Measurements from ENCODE around the gene THOC1.

DNA sequence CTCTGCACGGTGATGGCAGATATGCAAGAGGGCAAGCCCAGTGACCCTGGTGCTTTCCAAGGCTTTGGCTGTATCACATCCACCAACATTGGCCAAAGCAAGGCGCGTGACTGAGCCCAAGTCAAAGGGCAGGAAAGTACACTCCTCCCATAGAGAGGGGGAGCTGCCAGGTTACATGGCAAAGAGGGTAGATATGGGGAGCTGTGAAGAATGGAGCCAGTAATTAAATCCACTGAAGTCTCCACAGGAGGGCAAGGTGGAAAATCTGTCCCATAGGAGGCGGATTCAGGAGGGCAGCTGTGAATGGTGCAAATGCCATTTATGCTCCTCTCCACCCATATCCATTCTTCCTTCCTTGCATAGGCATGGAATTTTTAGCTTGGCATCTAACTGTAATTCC is 44.6 kb upstream of the THOC1 start:
- TF ChIP-seq, protein P1, sequence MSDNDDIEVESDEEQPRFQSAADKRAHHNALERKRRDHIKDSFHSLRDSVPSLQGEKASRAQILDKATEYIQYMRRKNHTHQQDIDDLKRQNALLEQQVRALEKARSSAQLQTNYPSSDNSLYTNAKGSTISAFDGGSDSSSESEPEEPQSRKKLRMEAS (IDR thresholded peaks at IDR 0.05): no peak
- TF ChIP-seq, protein P2, sequence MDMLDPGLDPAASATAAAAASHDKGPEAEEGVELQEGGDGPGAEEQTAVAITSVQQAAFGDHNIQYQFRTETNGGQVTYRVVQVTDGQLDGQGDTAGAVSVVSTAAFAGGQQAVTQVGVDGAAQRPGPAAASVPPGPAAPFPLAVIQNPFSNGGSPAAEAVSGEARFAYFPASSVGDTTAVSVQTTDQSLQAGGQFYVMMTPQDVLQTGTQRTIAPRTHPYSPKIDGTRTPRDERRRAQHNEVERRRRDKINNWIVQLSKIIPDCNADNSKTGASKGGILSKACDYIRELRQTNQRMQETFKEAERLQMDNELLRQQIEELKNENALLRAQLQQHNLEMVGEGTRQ (IDR thresholded peaks at IDR 0.05; ENCODE audit: low read length): no peak
- no peak for TF ChIP-seq ZNF274 (IDR thresholded peaks at IDR 0.05; ENCODE audit: borderline replicate concordance, extremely low read depth, low read length)
- TF ChIP-seq KDM1A (IDR thresholded peaks at IDR 0.05; ENCODE audit: borderline replicate concordance, low read length): no peak

Measured in H1 (cell line).